Erythroblast (primary cell): ENCODE data around the gene UBXN6.

Source experiments
- GATA1 ChIP-seq: IDR thresholded peaks from 2 replicates; pipeline ENCODE4 v1.6.1; 2011; ENCODE audit warnings: low read depth, mild to moderate bottlenecking, control low read depth, low read length, moderate library complexity
- POLR2A ChIP-seq: IDR thresholded peaks from 2 replicates; pipeline ENCODE4 v1.6.1; 2011; ENCODE audit warnings: mild to moderate bottlenecking, low read length

DNA sequence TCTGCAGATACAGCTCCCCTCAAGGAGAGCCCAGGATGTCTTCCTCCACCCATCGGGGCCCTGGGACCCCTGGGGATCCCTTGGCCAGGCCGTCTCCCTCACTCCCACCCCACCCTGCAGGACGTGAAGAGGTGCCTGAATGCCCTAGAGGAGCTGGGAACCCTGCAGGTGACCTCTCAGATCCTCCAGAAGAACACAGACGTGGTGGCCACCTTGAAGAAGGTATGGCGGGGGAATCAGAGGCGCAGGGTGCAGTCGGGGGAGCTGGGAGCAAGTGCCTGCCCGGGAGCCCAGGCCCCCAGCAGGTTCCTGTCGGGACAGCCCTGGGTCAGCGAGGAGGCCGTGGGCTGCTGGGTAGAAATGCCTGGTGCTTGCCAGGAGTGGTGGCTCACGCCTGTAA lies 41.1 kb upstream of the UBXN6 start:
- TF ChIP-seq POLR2A (no peak), GATA1 (no peak)
